NCI-H1694 treated with DMSO at 0.1 percent for 48 hours (cell line): Measurements from ENCODE around the gene SMCHD1.
"Not testable (repeated sequence)": the region's sequence is repeated elsewhere in the genome, so short reads cannot be mapped to it uniquely, and the experiment has no call there.

Experiments used
- DNase-seq: peaks from one replicate; lab custom pipeline; 2025; lab: John Stamatoyannopoulos, UW

The SMCHD1 gene

GRCh38 chr18:2852460-2852859, 196.9 kb downstream of the SMCHD1 start:
- not testable (repeated sequence) for DNase-seq

DNA sequence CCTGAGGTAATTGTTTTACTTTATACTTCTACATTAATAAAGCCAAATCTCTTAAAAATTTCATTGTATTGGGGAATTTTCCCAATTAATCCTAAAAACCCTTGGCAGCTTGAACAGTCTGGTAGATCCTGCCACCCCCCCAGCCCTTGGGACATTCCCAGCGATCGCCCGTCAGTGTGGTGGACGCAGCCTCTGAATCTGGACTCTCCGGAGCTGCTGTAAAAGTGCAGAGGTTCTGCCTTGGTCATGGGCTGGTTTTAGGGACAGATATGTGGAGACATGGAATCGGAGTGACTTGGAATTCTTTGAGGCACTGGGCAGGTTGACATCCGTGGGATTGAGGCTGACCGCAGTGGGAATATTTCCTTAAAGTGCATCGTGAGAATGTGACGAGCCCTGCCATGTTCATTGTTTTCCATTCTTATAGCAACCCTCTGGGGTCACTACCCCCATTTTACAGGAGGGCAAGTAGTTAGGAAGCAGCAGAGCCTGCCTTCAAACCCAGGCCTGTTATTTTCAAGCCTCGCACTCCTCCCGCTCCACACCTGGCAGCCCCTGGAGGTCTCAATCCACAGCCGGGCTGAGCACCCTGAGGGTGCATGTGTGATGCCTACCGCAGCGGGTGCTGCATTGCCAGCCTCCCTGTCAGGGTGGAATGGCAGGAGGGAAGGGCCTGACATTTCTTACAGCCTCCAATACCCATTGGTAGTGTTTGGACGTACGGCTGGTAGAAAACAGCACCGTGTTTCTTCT, 197.8 kb downstream of the SMCHD1 start:
- no peak for DNase-seq

DNA sequence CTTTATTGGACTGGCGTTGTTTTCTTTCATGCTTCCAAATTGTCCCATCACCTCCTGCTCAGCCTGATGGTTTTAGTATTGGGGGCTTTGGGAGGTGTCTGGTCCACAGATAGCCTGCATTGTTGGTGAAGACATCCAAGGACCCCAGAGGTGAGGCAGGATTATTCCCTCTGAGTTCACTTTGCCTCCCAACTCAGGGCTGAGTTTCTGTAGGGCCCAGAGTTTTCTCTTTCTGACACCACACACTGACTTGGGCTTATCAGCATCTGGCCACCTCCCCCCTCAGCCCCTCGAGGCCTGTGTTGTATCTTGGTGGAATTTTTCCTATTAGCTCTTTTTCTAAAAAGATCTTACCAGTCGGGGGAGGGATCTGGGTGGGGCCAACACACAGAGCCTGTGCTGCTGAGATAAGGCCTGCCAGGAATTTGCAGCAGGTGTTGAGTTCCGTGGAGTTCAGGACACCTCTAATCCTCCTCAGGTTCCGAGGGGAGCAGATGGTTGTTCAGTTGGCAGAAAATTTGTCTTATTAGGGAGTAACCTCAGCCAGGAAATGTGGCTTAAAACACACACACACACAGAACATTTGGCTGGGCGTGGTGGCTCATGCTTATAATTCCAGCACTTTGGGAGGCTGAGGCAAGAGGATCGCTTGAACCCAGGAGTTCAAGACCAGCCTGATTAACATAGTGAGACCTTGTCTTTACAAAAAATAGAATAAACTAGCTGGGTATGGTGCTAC, 198.6 kb downstream of the SMCHD1 start:
- no peak for DNase-seq
